Stimulated activated CD4-positive, alpha-beta T cell treated with anti-CD3 and anti-CD28 coated beads, Interleukin-2, amount 100 ng/mL, for 4 hours (primary cell): ENCODE results near the gene TUBGCP6.
A peak's percentile ranks its signal among the peaks of the same experiment; 100 is the strongest.
"Not testable (repeated sequence)": the region's sequence is repeated elsewhere in the genome, so short reads cannot be mapped to it uniquely, and the experiment has no call there.

Experiments
- DNase-seq: peaks from one replicate; pipeline ENCODE4 v3.0.0-alpha.2; 2020; ENCODE audit warnings: low read depth

Gene TUBGCP6

GRCh38 chr22:50278956-50279619, 34.3 kb upstream of the TUBGCP6 start:
- DNase-seq: no peak

- no peak for DNase-seq
Measured at GRCh38 chr22:50278461-50278860, 33.6 kb upstream of the TUBGCP6 start.

- DNase-seq: no peak
Measured at GRCh38 chr22:50277761-50278160, 32.9 kb upstream of the TUBGCP6 start.

DNA sequence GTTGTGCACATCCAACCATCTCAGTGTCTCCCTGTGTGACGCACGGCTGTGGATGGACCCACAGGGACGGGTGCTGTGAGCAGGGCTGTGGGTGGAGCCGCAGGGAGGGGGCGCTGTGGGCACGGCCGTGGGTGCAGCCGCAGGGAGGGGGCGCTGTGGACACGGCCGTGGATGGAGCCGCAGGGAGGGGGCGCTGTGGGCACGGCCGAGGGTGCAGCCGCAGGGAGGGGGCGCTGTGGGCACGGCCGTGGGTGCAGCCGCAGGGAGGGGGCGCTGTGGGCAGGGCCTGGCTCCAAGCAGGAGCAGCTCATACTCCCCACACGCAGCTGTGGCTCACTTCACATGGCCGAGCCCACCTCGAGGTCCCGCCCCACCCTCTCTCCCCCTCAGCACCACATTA, 31.3 kb upstream of the TUBGCP6 start:
- no peak for DNase-seq

- no peak for DNase-seq
Measured at GRCh38 chr22:50275181-50276055, 30.6 kb upstream of the TUBGCP6 start.

GRCh38 chr22:50274771-50275170, 29.9 kb upstream of the TUBGCP6 start:
- DNase-seq: no peak

- DNase-seq: no peak
Measured at GRCh38 chr22:50274311-50274710, 29.5 kb upstream of the TUBGCP6 start.

- not testable (repeated sequence) for DNase-seq
Measured at GRCh38 chr22:50273781-50274180, 29.0 kb upstream of the TUBGCP6 start.

- not testable (repeated sequence) for DNase-seq
Measured at GRCh38 chr22:50273352-50273751, 28.5 kb upstream of the TUBGCP6 start.

GRCh38 chr22:50272044-50272802, 27.4 kb upstream of the TUBGCP6 start:
- no peak for DNase-seq

- peak; percentile 40 for DNase-seq
Measured at GRCh38 chr22:50271519-50271970, 26.7 kb upstream of the TUBGCP6 start.

DNA sequence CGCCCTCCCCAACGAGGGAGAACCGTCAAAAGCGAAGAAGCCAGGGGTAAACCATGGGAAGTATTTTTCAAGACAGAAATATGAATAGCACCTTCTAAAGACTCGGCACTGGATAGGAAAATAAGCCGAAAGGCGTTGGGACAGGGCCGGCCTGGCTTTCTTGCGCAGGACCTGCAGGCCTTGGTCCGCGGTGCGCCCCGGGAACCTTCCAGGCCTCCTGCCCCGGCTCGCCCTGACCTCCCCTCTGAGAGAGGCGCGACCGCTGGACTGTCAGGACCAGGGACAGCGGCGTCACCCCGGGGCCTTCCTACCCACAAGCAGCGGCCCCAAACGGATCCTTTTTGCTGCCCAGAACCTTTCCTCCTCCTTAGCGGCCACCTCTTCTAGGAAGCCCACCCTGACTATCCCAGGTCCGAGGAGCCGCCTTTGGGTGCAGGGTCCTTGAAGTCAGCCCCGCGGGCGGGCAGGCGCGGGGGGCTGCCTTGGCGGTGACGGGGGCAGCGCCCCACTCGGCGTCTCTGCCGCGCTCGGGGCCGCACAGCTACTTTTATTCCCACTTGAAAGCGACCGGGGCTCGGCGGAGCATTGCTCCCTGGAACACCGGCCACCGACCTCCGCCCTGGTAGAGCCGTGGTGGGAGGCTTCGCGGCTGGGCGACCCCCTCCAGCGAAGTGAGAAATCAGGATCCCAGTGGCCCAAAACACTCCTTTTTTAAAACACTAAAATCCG, 26.0 kb upstream of the TUBGCP6 start:
- peak; percentile 33 for DNase-seq

GRCh38 chr22:50269970-50270665, 25.3 kb upstream of the TUBGCP6 start, which contains the start of gene MAPK11:
Gene MAPK11, minus strand, starts transcription at chr22:50270380. Its CDS starts 88 bp downstream, at chr22:50270292.
- peak; percentile 74 for DNase-seq

DNA sequence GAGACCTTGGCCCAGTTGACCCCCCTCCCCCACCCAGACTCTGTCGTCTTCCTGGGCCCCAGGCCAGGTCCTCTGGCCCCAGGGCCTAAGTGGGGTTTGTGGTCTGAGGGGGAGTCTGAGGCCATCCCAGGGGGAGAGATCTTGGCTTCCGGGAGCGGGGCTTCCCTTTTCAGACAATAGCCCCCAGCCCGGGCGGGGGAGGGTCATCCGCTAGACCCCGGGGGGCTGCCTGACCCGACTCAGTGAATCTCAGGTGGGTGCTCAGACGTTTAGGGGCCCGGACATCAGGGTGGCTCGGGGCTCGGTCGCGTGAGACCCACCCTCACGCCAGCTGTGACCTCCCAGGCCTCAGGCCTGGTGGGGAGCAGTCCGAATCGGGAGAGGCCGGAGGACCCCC, 24.7 kb upstream of the TUBGCP6 start:
- no peak for DNase-seq

DNA sequence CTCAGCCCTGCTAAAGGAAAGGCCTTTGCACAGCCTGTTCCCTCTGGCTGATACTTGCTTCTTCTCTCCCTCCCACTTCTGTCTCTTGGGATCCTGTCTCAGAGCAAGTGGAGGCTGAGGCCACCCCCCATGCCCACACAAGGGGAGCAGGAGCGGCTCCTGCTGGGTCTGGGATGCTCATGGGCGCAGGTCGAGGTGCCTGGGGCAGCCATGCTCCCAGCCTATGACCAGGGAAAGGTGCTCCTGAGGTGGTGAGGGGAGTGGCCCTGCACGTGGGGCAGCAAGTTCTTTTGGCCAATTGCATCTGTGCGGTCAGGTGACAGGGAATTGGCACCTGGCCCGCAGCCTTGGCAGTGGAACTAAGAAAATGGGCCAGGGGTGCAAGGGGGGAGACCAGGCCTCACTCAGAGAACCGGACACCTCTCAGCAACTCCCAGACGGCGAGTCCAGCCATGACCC, 23.9 kb upstream of the TUBGCP6 start:
- DNase-seq: no peak

- DNase-seq: peak; percentile 43
Measured at GRCh38 chr22:50267591-50268390, 23.0 kb upstream of the TUBGCP6 start.

DNA sequence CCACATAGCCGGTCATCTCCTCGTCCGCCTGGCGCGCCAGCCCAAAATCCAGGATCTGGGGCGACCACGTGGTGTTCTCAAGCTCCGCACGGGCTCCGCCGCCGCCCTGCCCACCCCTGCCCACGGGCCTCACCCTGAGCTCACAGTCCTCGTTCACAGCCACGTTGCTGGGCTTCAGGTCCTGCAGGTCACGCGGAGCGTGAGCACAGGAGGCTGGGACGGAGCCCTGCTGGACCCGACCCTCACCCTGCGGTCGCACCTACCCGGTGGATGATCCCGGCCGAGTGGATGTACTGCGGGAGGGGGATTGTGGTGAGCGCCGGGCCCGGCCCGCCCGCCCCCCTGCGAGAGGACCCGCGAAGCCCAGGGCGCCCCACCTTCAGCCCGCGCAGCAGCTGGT, 22.2 kb upstream of the TUBGCP6 start:
- DNase-seq: no peak

- DNase-seq: no peak
Measured at GRCh38 chr22:50264946-50265669, 20.3 kb upstream of the TUBGCP6 start.

- DNase-seq: no peak
Measured at GRCh38 chr22:50264104-50264745, 19.4 kb upstream of the TUBGCP6 start.
